NB4 (cell line): Measurements from ENCODE around the gene MYO1D.

Experiments used
- MYC ChIP-seq: IDR thresholded peaks from 2 replicates; pipeline ENCODE4 v1.6.1; 2011; ENCODE audit warnings: low read depth, low read length
- POLR2A ChIP-seq: IDR thresholded peaks from 2 replicates; pipeline ENCODE4 v1.6.1; 2011; ENCODE audit warnings: mild to moderate bottlenecking; ENCODE audit not compliant: insufficient read length; ENCODE audit errors: extremely low read depth
- TF ChIP-seq, protein P1 (sequence below): IDR thresholded peaks from one replicate; pipeline ENCODE4 v1.5.1; 2012; ENCODE audit warnings: low read depth, low read length
- TF ChIP-seq, protein P2 (sequence below): IDR thresholded peaks from 2 replicates; pipeline ENCODE4 v1.6.1; 2011; ENCODE audit warnings: low read depth, low read length

DNA sequence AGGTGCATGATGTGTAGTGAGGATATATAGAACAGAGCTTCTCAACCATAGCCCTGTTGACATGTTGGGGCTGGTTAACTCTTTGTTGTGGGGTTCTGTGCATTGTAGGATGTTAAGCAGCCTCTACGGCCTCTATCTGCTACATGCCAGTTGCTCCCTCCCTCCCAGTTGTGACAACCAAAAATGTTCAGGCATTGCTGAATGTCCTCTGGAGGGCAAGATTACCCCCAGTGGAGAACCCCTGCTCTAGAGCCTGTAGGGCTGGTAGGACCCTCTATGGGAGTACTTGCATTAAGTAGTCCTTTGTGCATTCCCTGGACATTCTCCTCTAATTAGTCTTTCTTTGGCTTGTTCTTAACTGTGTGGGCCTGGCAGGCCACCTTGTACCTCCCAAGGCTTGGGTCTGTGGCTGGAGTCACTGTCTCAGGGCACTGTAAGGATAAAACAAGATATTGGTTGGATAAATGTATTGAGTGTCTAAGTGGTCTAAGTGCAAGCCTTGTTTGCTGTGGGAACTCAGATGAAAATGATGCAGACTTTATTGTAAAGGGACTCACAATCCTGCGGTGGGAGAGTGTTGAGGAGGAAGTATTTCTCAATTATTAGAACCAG lies 19.8 kb upstream of the MYO1D start:
- TF ChIP-seq, protein P1, sequence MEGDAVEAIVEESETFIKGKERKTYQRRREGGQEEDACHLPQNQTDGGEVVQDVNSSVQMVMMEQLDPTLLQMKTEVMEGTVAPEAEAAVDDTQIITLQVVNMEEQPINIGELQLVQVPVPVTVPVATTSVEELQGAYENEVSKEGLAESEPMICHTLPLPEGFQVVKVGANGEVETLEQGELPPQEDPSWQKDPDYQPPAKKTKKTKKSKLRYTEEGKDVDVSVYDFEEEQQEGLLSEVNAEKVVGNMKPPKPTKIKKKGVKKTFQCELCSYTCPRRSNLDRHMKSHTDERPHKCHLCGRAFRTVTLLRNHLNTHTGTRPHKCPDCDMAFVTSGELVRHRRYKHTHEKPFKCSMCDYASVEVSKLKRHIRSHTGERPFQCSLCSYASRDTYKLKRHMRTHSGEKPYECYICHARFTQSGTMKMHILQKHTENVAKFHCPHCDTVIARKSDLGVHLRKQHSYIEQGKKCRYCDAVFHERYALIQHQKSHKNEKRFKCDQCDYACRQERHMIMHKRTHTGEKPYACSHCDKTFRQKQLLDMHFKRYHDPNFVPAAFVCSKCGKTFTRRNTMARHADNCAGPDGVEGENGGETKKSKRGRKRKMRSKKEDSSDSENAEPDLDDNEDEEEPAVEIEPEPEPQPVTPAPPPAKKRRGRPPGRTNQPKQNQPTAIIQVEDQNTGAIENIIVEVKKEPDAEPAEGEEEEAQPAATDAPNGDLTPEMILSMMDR = no peak
- no peak for TF ChIP-seq POLR2A
- TF ChIP-seq, protein P2, sequence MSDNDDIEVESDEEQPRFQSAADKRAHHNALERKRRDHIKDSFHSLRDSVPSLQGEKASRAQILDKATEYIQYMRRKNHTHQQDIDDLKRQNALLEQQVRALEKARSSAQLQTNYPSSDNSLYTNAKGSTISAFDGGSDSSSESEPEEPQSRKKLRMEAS = no peak
- no peak for TF ChIP-seq MYC
